GM10847 (cell line): ENCODE measurements around the gene CPN1.

ENCODE experiments used
- POLR2A ChIP-seq: IDR thresholded peaks from 2 replicates; pipeline ENCODE4 v1.6.1; 2011; ENCODE audit not compliant: insufficient read length; ENCODE audit errors: extremely low read depth

CPN1 gene

DNA sequence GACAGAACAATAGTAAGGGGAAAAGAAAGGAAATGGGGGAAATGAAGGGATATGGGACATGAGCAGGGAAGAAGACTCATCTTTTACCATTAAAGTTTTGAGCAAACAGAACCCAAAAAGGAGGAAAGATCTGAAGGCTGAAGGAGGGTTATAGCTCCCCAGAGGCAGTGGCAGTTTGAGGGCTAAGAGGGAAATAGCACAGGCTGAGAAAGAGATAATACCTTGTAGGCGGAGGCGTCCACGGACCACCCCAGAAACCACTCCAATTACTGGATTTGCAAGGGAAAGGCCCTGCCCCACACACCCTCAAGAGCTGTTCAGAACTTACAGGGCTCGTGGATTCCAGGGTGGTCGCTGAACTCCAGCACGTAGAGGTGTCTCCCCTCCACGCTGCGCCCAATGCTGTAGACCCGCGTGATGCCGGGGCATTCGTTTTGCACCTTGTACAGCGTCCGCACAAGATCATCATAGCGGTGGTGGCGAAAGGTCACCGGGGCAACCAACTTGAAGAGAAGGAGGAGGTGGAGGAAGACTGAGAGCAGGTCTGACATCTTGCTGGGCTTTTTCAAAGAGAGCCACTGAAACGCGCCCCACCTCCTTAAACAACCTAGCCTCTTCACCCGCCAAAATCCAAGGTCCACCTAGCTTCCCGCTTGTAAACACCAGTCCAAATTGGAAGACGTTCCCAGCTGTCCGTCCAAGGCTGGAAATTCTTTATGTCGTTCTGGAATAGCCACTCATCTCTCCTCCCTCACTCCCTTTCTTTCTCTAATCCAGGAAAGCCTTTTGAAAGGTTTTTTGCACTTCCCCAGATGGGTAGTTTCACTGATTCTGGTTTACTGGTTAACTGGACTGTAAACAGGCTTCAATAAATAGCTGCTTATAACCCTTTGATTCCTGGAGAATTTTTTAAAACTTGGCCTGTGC lies at the start of gene CPN1:
TSS of gene CPN1 (minus strand) at position 795 of the 927 bp plus-strand sequence. CDS start at position 551, 244 bp downstream.
- TF ChIP-seq POLR2A, result no peak

DNA sequence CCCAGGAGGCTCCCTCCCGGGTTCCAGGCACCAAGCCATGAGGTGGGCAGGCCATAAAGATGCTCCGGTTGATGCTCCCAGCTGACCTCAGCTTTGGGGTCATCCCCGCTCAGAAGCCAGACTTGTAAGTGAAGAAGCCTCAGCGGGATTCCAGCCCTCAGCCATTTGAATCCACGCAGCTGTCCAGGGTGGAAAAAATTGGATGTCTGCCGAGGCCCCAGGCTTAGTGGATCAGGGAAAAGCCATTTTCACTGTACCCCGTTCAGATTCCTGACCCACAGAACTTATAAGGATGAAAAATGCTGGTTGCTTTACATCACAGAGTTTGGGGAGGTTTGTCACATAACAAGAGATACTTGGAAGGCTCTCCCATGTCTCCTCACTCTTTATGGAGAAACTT lies 49.2 kb upstream of the CPN1 start:
- TF ChIP-seq POLR2A, result no peak

DNA sequence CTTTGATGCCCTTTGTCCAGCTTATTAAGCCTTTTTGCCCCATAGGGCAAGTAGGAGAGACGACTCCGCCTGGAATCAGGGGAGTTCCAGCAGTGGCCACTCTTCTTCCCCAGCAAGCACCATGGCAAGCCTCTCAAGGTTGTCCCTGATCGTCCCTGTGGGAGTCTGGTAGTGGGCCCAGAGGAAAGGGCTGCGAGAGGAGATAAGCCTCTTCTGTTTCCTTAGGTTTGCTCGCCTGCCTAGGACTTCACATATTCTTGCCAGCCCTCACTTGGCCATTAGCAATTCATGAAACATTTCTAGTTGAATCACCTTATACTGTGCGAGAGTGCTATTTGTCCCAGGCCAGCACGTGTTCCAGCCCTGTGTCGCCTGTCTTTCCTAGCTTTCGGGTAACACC lies 47.8 kb upstream of the CPN1 start:
- TF ChIP-seq POLR2A, result no peak

DNA sequence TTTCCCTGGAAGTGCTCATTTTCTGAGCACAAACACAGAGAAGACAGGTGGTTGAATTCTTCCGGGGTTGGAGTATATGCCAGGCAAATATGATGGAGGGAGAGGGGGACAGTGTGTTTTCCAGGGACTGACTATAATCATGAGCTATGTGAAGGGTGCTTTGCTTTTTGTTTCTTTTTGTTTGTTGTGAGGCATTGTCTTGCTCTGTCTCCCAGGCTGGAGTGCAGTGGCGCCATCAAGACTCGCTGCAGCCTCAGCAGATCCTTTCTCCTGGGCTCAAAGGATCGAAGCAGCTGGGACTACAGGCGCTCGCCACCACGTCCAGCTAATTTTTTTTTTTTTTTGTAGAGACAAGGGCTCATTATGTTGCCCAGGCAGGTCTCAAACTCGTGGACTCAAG lies 47.3 kb upstream of the CPN1 start:
- no peak for TF ChIP-seq POLR2A

DNA sequence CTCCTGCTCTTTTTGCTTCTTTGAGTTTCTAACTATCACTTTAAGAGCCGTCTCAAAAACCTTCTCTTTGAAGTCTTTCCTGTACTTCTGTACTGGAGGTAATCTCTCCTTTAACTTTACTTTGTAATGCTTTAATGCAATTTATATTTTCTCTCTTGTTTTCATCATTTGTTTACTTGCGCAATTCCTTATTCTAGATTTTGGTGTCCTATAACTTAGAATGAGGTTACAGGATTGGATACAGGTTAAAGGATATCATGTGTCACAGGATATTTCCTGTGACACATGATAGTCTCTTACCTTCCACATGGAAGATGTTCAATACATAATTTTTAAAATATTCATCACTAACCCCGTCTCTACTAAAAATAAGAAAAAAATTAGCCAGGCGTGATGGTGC lies 42.4 kb upstream of the CPN1 start:
- TF ChIP-seq POLR2A, result no peak

DNA sequence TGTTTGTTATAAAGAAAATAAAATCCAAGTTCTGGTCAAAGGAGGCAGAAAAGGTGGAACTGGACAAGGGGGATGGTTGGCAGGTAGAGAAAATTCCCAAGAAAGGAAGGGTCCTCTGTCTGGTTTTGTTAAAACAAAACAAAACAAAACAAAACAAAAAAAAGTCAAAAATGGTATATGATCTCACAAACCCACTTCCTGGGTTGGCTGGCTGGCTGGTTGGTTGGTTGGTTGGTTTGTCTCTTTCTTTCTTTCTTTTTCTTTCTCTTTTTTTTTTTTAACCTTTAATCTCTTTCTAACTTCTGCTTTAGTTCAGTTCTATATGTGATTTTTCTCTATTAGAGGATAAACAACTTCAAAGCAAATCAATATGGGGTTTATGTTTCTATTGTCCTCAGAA lies 41.1 kb upstream of the CPN1 start:
- TF ChIP-seq POLR2A, result no peak

DNA sequence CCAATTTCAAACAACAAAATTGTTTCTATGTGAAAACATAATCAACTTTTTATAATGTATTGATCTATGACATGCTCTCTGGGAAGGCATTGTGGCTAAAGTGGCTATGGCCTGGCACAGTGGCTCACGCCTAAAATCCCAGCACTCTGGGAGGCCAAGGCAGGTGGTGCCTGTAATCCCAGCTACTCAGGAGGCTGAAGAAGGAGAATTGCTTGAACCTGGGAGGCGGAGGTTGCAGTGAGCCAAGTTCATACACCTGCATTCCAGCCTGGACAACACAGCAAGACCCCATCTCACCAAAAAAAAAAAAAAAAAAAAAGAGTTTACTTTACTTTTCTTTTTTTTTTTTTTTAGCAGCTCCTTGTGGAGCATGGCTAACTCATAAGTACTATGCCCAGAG lies 38.9 kb upstream of the CPN1 start:
- no peak for TF ChIP-seq POLR2A

DNA sequence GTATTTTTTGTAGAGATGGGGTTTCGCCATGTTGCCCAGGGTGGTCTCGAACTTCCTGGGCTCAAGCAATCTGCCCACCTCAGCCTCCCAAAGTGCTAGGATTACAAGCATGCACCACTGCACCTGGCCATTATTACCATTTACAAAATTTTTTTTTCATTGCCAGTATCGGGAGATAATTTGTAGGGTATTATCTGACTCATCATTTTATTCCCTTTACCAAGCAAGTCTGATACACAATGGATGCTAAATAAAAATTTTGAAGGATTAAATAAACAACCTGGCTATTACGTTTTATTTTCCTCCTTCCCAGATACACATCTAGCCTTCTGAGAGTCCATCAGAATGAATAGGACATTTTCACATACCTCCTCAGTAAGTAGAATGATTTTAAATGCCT lies 38.1 kb upstream of the CPN1 start:
- no peak for TF ChIP-seq POLR2A

DNA sequence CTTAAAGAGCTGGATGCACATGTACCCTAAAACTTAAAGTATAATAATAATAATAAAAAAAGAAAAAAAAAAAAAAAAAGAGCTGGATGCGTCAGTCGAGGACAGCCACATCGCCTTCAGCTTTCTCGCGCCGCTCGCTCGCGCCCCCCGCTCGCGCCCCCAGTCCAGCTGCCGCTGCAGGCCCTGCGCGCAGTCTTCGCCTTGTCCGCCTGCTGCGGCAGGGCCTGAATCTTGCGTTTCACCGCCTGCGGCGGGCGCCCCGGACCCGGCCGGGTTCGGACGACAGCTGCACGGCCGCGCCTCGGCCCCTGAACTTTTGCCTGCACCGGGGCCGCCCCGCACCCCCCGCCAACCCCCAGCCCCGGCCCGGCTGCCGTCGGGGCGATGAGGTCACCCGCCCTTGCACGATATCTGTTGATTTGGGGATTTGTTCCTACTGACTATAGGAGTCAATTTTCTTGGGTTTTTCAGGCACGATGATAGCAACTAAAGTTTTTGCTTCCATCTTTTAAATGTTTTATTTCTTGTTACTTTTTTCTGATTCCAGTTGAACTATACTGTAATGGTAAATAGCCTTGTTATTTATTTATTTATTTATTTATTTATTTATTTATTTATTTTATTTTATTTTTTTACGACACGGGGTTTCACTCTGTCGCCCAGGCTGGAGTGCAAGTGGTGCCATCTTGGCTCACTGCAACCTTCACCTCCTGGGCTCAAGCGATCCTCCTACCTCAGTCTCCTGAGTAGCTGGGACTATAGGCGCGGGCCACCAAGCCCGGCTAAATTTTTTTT lies 33.5 kb upstream of the CPN1 start:
- TF ChIP-seq POLR2A, result no peak

DNA sequence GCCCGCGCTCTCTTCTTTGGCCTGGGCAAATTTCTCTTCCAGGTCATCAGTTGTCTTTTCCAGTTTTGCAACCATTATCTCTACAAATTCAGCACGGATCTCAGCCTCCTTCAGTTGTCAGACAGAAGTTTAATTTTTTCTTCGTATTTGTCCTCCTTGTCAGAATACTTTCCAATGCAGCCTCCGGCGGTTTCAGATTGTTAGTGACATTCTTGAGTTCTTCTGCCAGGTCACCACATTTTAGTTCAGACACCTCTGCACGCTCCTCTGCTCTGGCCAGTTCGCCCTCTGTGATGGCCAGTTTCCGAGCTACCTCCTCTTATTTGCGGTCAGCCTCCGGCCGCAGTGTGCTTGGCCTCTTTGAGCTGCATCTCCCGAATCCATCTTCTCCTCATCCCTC lies 32.8 kb upstream of the CPN1 start:
- no peak for TF ChIP-seq POLR2A

DNA sequence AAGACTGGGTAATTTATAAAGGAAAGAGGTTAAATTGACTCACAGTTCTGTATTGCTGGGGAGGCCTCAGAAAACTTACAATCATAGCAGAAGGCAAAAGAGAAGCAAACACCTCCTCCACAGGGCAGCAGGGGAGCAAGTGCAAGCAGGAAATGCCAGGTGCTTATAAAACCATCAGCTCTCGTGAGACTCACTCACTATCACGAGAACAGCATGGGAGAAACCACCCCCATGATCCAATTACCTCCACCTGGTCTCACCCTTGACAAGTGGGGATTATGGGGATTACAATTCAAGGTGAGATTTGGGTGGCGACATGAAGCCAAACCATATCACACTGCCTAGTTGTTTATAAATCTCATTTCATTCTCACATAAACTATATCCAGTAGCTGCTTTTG lies 28.0 kb upstream of the CPN1 start:
- TF ChIP-seq POLR2A, result no peak

DNA sequence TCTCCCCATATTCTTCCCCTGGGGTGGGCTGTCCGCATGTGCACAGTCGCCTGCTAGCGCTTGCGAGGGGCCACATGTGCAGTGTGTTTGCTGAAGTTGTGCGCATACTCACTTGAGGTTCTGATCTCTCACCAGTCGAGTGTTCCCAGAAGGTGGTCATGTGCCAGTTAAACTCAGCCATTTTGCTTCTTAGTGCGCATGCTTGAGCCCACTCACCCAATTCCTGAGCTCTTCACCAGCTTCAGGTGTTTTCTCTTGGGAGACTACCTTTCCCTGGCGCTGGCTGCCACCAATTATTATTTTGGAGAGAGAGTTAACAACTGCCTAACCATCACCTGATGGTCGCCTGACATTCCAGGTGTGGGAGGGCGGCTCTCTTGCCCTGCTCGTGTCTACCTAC lies 25.2 kb upstream of the CPN1 start:
- TF ChIP-seq POLR2A, result no peak

DNA sequence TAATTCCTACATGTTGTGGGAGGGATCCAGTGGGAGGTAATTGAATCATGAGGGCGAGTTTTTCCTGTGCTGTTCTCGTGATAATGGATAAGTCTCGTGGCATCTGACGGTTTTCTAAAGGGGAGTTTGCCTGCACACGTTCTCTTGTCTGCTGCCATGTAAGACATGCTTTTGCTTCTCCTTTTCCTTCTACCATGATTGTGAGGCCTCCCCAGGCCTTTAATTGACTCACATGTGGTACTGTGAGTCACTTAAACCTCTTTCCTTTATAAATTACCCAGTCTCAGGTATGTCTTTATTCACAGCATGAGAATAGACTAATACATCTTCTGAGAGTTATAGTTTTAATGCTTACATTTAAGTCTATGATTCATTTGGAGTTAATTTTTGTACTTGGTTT lies 22.6 kb upstream of the CPN1 start:
- TF ChIP-seq POLR2A, result no peak

DNA sequence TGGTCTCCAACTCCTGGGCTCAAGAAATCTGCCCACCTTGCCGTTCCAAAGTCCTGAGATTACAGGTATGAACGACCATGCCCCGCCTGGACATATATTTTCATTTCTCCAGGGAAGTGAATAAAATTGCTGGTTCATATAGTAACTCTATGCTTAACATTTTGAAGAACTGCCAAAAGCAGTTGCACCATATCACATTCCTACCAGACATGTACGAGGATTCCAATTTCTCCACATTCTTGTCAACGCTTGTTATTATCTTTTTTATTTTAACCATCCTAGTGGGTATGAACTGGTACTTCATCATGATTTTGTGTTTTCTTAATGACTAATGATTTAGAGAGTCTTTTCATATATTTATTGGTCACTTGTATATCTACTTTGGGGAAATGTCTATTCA lies 21.9 kb upstream of the CPN1 start:
- no peak for TF ChIP-seq POLR2A

DNA sequence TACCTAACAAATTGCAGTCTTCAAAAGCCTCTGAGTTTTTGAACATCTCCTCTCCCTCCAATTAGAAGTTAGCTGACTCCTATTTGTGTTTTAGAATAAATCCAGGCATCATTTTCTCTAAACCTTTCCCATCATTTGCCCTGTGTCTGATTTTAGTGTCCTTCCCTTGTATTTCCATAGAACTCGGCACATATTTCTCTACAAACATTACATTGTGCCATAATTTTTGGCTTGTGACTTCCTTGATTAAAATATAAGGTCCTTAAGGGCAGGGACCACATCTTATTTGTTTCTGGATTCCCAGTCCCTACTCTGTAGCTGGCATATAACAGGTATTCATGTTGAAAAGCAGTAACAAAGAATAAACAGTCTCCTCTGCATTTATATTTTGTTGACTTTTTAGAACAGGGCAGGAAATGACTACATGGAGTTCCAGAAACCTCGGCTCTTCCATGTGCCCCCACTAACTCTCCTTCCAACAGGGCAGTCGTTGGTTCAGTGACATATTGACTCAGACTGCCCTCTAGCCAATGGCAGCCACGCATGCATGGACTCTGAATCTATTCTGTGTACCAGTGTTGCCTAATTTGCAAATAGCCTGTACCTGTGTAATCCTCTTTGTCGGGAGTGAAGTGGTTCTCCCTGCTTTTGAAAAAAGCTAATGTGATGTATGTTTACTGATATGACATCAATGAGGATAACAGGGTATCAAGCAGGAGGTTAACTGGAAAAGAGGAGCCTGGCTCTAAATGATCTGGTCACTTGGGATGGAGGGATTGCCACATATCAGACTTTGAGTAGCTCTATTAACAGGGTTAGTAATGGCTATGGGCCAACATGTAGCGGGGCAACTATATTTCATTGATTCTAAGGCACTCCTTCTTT lies 19.8 kb upstream of the CPN1 start:
- TF ChIP-seq POLR2A, result no peak
